ENCODE measurements around the gene LMBR1L.
"Not testable (repeated sequence)": the region's sequence is repeated elsewhere in the genome, so short reads cannot be mapped to it uniquely, and the experiment has no call there.

The LMBR1L gene

GRCh38 chr12:49084438-49084837 is 26.2 kb downstream of the LMBR1L start:
- no peak for DNase-seq

- no peak for DNase-seq
Measured at GRCh38 chr12:49079793-49080192, 30.9 kb downstream of the LMBR1L start.

DNA sequence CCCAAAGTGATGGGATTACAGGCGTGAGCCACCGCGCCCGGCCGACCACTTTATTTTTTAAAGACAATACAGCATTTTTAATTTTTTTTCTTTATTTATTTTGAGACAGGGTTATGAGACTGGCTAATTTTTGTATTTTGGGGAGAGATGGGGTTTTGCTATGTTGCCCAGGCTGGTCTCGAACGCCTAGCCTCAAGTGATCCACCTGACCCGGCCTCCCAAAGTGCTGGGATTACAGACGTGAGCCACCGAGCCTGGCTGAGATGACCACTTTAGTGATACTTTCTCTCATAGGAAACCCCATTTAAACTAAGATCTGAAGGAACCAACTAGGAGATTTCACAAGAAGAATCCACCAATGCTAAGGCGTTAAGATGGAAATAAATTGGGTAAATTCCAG is 39.7 kb downstream of the LMBR1L start:
- DNase-seq: no peak

- DNase-seq: peak; percentile 90
Measured at GRCh38 chr12:49069507-49070346, 40.9 kb downstream of the LMBR1L start, which contains the start of gene RHEBL1. Gene RHEBL1, minus strand, starts transcription at chr12:49069979. Its CDS starts 194 bp downstream, at chr12:49069785.

- no peak for DNase-seq
Measured at GRCh38 chr12:49068879-49069506, 41.7 kb downstream of the LMBR1L start.

DNA sequence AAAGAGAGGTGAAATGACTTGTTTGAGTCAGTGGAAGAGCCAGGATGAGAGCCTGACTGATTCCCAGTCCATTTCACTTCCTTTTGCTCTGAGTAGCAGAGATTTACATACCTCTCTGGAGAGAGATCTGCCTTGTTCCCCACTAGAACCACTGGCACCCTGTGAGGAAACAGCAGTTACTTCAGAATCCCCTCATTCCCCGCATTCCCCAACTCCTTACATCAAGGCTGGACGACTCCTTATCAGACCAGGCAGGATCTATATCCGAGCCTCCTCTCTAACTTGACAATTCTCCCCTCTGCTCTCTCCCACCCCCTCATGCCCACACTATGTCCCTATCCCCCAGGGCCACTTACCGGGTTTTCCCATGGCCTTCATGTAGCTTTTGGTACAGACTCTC is 44.5 kb downstream of the LMBR1L start:
- no peak for DNase-seq

GRCh38 chr12:49064767-49065152 is 45.9 kb downstream of the LMBR1L start:
- no peak for DNase-seq

DNA sequence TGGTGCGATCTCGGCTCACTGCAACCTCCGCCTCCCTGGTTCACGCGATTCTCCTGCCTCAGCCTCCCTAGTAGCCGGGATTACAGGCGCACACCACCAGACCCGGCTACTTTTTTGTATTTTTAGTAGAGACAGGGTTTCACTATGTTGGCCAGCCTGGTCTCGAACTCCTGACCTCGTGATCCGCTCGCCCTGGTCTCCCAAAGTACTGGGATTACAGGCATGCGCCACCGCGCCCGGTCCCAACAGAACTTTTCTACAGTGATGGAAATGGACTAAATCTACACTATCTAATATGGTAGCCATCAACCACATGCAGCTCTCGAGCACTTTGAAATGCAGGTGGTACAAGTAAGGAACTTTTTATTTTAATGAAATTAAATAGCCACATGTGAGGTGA is 48.7 kb downstream of the LMBR1L start:
- not testable (repeated sequence) for DNase-seq

DNA sequence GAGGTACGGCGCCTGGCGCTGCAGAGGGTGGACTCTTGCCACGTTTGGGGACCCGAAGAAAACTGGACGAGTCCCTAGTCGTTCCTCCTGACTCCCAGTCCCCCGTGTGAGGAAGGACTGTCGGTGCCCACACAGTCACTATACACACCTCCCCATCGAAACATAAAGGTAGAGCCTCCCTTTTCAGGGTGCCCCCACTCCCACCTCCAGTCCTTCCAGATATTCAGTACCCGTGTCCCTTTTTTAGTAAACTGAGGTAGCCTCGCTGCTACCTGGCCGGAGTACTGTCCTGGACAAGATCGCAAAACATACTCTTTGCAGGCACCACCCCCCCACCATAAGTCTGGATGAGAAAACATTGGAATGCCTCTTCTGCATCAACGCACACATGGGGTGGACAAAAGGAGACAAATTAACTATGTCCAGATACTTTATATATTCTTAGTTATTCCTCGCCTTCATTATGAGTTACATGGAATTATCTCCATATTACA is 49.4 kb downstream of the LMBR1L start:
- DNase-seq: no peak

DNA sequence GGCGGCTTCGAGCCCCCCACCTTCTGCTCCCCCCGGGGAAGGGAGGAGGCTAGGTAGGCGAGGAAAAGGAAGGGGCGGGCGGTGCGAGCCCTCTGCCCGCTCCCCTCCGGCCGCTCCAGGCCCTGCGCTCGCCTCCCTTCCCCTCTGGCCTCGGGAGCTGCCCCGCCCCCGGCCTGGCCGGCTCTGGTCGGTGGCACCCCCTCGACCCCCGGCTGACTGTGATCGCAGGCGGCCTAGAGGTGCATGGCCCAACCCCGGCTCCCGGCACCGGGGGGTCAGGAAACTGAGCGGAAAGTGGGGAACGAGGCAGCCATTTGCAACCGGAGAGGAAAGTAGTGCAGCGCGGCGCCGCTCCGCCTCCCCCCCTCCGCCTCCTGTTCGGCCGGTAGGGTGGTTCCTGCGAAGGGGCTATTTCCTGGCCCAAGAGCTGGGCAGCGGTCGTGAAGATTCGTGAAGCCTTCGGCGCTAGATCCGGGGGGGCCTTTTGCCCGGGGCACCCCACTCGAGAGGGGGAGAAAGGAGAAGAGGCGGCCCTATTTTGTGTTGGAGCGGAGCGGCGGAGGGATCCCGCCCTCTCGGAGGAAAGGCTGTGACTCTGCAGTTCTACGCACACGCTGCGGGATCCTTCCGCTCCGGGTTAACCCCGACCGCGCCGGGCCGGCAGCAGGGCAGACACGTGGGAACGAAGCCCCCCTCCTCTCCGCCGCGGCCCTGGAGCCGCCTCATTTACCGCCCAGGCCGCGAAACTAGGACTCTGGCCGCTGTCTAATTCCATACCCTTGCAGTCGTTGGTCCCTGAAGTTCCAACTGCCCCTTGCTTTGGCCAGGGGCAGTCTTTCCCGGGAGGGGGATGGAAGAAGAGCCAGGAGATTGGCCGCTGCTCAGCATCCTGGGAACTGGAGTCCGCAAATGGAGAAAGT is 50.1 kb downstream of the LMBR1L start, which contains the start of gene KMT2D:
Gene KMT2D (minus strand): TSS at position 558 of the 920 bp plus-strand sequence. CDS start 5,470 bp downstream, outside the sequence.
- DNase-seq: peak; percentile 57

DNA sequence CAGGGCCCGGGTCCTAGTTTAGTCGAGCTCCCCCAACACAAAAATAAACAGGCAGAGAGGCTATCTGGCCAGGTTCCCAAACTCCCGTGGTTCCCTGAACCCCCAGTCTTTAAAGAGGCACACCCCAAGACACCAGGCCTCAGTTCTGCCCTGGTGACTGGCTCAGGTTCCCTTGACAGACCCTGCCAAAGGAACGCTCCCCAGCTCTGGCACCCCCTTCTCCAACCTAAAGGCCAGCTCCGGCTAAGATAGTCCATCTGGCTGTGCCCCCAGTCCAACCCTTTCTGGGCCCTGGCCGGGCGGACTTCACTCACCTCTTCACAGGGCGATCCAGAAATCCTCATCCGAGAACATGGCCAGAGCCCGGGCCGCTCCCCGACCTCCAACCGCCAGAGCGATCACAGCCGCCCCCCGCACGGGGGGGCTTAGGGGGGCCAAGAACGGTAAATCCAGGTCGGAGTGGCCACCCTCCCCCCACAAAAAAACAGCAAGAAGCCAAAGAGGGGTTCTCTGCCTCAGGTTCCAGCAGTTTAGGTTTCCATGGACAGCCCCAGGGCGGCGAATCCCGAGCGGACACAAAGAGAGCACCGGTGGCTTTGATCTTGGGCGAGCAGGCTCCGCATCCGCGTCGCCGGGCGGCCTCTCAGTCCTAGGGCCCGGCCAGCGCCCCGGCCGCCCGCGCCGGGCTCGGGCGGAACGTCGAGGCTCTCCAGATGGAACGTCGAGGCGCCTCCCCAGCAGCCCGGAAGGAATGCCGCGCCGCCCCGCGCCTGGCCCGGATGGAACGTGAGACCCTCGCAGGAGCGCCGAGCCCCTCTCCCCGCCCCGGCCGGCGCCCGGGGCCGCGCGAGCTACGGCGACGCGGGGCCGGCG is 51.1 kb downstream of the LMBR1L start:
- no peak for DNase-seq

- no peak for DNase-seq
Measured at GRCh38 chr12:49059045-49059298, 51.7 kb downstream of the LMBR1L start.

GRCh38 chr12:49058366-49059044 is 52.1 kb downstream of the LMBR1L start:
- DNase-seq: no peak

DNA sequence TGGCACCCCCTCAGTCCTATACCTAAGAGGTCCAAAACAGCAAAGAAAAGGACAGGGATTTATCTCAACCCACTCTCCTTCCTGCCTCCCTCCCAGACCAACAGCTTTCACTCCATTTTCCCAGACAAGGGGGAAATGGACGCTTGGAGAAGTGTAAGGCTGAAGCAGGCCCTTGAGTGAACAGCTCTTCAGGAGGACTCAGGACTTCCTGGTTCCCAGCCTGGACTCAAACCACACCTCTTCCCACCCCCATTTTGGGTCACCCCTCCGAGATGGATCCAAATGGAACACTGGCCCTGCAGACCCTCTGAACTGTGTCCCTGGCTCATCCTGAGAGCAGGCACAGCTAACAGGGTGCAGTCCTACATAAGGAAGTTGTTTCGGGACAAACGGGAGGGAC is 52.8 kb downstream of the LMBR1L start:
- peak; percentile 3 for DNase-seq

GRCh38 chr12:49055978-49056754 is 54.5 kb downstream of the LMBR1L start:
- DNase-seq: peak; percentile 94

DNA sequence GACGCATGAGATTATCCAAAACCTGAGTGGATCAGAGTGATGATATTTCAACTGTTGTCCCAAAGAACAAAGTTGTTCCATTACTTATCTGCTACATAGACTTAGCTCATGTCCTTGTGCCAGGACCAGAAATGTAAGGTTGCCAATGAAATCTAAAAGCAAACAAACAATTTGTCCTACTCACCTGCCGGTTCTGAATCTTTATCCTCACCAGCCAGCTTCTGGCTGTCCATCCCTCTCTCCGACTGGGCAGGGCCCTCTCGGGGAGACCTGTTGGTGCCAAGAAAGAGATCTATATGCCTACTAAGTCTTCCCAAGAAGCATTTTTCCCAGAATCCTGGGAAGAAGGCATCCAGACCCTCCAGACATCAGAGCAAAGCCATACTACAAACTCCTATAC is 55.6 kb downstream of the LMBR1L start:
- no peak for DNase-seq

GRCh38 chr12:49054524-49054923 is 56.1 kb downstream of the LMBR1L start:
- no peak for DNase-seq

- DNase-seq: no peak
Measured at GRCh38 chr12:49054096-49054495, 56.6 kb downstream of the LMBR1L start.

DNA sequence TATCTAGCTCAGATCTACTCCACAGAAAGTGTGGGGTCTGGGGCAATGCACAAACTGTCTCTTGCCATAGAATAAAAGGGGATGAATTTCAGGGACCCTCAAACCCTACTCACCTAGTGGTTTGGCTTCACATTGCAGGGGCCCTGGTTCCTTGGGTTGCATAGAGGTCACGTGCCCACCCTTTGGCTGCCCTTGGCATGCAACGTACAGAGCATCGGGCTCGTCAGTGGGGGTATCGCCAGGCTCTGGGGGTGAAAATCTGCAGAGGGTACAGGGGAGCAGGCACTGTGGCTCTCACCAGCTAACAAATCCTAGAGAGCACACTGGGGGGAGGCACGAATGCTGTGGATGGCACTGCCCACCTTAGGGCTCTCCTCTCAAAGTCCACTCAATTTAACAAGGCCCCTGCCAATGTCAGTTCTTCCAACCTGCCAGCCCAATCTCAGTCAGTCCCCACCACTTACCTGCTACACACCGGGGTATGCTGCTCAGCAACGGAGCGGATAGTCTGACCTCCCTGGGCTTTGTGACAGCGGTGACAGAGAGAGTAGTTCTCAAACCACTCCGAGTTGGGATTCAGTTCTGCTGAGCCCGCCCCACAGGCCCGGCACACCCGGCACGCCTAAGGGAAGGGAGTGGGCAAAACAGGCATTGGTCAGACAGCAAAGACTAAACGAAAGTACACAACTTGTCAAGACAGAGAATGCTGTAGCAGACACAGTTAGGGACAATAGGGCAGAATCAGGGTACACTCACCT is 58.0 kb downstream of the LMBR1L start:
- no peak for DNase-seq

Measured in GF-D8 (cell line).